DND-41 (cell line): ENCODE data around the gene OR56A5.

ENCODE experiments used
- EZH2 ChIP-seq: IDR thresholded peaks from 3 replicates; pipeline ENCODE4 v1.6.1; 2012; ENCODE audit warnings: borderline replicate concordance, low read depth, mild to moderate bottlenecking, moderate library complexity, low read length, inconsistent platforms; ENCODE audit not compliant: severe bottlenecking
- TF ChIP-seq, protein P1 (sequence below): IDR thresholded peaks from 2 replicates; pipeline ENCODE4 v1.5.1; 2012; ENCODE audit warnings: borderline replicate concordance, low read length, moderate library complexity, mild to moderate bottlenecking; ENCODE audit not compliant: poor library complexity, severe bottlenecking; ENCODE audit errors: extremely low read depth

- TF ChIP-seq, protein P1, sequence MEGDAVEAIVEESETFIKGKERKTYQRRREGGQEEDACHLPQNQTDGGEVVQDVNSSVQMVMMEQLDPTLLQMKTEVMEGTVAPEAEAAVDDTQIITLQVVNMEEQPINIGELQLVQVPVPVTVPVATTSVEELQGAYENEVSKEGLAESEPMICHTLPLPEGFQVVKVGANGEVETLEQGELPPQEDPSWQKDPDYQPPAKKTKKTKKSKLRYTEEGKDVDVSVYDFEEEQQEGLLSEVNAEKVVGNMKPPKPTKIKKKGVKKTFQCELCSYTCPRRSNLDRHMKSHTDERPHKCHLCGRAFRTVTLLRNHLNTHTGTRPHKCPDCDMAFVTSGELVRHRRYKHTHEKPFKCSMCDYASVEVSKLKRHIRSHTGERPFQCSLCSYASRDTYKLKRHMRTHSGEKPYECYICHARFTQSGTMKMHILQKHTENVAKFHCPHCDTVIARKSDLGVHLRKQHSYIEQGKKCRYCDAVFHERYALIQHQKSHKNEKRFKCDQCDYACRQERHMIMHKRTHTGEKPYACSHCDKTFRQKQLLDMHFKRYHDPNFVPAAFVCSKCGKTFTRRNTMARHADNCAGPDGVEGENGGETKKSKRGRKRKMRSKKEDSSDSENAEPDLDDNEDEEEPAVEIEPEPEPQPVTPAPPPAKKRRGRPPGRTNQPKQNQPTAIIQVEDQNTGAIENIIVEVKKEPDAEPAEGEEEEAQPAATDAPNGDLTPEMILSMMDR: no peak
- no peak for TF ChIP-seq EZH2
Measured at GRCh38 chr11:6002202-6002699, 34.0 kb upstream of the OR56A5 start.
